Body of pancreas (tissue), 4 donors: ENCODE measurements around the gene KIAA1191.

Source experiments
- CTCF ChIP-seq, 7 experiments: fragments of 450-650 bp in 4 of 7; fragments of 200-600 bp in 3 of 7; sonication (generic) in 3 of 7; IDR thresholded peaks; one replicate each; pipeline ENCODE4 v1.5.1; 2016 to 2019; ENCODE audit warnings: antibody characterized with exemption in 7 of 7
- POLR2A ChIP-seq, 3 donors: fragments of 450-650 bp; IDR thresholded peaks; one replicate each; pipeline ENCODE4 v1.6.1; 2016; ENCODE audit warnings: antibody characterized with exemption in 3 of 3, mild to moderate bottlenecking in 2 of 3

DNA sequence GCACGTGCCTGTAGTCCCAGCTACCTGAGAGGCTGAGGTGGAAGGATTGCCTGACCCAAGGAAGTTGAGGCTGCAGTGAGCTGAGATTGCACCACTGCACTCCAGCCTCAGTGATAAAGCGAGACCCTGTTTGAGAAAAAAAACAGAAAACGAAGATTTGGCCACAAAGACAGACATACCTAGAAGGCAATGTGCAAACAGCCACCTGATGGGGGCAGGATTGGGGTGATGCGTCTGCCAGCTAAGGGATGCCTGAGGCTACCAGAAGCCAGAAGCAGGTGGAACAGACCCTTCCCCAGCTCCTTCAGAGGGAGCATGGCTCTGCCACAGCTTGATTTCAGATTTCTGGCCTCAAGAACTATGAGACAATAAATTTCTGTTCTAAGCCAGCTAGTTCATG lies 29.9 kb upstream of the KIAA1191 start:
- TF ChIP-seq POLR2A (IDR thresholded peaks at IDR 0.05): no peak
- no peak for TF ChIP-seq CTCF (IDR thresholded peaks at IDR 0.05)
